B cell (primary cell): ENCODE measurements around the gene CD8B.
"Not testable (repeated sequence)": the region's sequence is repeated elsewhere in the genome, so short reads cannot be mapped to it uniquely, and the experiment has no call there.

Source experiments
- EZH2 ChIP-seq: IDR thresholded peaks from 2 replicates; pipeline ENCODE4 v1.6.1; 2012; ENCODE audit warnings: borderline replicate concordance, low read depth, mild to moderate bottlenecking, moderate library complexity, low read length; ENCODE audit not compliant: insufficient read depth, poor library complexity, severe bottlenecking
- TF ChIP-seq, protein P1 (sequence below): fragments of 200-600 bp; IDR thresholded peaks from one replicate; pipeline ENCODE4 v1.8.0; 2022; ENCODE audit warnings: antibody characterized with exemption, mild to moderate bottlenecking

DNA sequence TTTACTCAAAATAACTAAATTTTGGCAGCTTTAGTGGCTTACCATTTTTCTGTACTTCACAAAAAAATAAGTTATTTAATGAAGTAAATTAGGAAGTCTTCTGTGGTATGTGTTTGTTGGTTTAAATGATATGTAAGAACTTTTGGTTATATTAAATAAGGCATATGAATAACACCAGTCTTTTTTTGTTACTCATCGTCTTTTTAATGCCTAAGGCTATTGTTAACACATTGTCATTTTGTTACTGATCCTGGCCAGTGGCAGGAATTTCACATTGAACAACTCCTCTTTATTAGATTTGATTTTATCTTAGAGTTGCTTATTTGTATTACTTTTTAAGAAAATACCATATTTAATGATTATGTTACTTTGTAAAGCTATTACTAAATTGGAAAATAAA is 17.3 kb upstream of the CD8B start:
- TF ChIP-seq, protein P1, sequence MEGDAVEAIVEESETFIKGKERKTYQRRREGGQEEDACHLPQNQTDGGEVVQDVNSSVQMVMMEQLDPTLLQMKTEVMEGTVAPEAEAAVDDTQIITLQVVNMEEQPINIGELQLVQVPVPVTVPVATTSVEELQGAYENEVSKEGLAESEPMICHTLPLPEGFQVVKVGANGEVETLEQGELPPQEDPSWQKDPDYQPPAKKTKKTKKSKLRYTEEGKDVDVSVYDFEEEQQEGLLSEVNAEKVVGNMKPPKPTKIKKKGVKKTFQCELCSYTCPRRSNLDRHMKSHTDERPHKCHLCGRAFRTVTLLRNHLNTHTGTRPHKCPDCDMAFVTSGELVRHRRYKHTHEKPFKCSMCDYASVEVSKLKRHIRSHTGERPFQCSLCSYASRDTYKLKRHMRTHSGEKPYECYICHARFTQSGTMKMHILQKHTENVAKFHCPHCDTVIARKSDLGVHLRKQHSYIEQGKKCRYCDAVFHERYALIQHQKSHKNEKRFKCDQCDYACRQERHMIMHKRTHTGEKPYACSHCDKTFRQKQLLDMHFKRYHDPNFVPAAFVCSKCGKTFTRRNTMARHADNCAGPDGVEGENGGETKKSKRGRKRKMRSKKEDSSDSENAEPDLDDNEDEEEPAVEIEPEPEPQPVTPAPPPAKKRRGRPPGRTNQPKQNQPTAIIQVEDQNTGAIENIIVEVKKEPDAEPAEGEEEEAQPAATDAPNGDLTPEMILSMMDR = not testable (repeated sequence)
- not testable (repeated sequence) for TF ChIP-seq EZH2
